GM19455 (cell line): ENCODE results near the gene ENTPD5.

Experiments used
- ATAC-seq: cut with Tn5 transposase; IDR thresholded peaks from one replicate; pipeline ENCODE4 v1.9.1; 2021; ENCODE audit not compliant: unreplicated experiment

ENTPD5 gene

GRCh38 chr14:74018586-74019407 is at the start of gene ENTPD5, which contains the start of gene BBOF1:
Gene ENTPD5 (minus strand): TSS chr14:74019288. CDS start chr14:73988102, 31,186 bp downstream.
Gene BBOF1 (plus strand): TSS chr14:74019349. CDS start chr14:74019479, 130 bp downstream.
- peak; percentile 82 for ATAC-seq

- no peak for ATAC-seq
These were observed 46.9 kb upstream of the ENTPD5 start for GRCh38 chr14:74065746-74066575.

DNA sequence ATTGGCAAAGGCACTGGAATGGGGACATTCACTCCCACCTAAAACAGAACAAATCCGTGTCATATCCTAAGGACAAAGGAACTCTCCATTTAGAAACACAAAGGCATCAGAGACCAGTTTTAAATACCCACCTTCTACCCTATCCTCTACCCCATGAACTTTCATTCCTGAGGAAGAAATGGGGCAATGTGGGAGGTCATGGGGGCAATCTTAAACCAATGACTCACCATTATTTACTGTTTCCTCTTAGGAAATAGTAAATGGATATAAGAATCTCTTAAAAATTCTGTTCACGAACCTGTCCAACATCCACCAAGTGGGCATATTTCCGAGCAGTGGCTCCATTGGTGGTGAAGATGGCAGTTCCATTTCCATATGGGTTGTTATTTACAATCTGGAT is 45.8 kb upstream of the ENTPD5 start:
- ATAC-seq: no peak

- no peak for ATAC-seq
These were observed 45.3 kb upstream of the ENTPD5 start for GRCh38 chr14:74064426-74064825.

GRCh38 chr14:74062809-74063150 is 43.7 kb upstream of the ENTPD5 start:
- ATAC-seq: no peak

GRCh38 chr14:74049876-74050495 is 30.9 kb upstream of the ENTPD5 start:
- no peak for ATAC-seq

DNA sequence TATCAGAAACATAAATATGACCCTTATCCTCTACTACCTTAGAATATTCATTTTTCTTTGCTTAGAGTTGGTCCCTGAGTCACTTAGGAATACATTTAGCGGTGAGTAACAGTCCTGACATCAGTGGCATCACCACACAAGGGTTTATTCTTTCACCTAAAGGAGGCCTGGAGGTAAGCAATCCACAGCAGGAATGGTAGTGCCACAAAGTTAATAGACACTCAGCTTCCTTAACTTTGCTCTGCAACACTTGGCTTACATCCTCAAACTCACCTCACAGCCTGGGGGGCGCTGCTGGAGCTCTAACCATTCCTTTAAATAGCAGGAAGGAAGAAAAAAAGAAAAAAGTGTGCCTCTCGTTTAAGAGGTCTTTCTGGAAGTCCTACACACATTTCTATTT is 29.2 kb upstream of the ENTPD5 start:
- ATAC-seq: no peak

DNA sequence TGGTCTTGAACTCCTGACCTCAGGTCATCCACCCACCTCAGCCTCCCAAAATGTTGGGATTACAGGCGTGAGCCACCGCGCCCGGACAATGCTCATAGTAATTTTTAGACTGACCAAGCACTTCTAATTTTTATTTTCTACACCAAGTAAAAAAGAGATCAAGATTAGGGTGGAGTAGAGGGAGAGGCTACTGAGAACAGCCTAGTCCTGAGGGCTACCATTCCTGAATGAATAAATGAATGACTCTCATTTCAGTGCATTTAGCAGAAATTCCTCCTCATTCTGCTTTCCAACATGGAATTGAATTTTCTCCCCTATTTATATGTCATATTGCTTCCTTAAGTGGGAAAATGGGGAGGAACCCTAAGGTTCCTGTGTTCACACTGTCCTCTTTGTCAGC is 26.4 kb upstream of the ENTPD5 start:
- ATAC-seq: no peak

GRCh38 chr14:74042296-74042695 is 23.2 kb upstream of the ENTPD5 start:
- no peak for ATAC-seq

DNA sequence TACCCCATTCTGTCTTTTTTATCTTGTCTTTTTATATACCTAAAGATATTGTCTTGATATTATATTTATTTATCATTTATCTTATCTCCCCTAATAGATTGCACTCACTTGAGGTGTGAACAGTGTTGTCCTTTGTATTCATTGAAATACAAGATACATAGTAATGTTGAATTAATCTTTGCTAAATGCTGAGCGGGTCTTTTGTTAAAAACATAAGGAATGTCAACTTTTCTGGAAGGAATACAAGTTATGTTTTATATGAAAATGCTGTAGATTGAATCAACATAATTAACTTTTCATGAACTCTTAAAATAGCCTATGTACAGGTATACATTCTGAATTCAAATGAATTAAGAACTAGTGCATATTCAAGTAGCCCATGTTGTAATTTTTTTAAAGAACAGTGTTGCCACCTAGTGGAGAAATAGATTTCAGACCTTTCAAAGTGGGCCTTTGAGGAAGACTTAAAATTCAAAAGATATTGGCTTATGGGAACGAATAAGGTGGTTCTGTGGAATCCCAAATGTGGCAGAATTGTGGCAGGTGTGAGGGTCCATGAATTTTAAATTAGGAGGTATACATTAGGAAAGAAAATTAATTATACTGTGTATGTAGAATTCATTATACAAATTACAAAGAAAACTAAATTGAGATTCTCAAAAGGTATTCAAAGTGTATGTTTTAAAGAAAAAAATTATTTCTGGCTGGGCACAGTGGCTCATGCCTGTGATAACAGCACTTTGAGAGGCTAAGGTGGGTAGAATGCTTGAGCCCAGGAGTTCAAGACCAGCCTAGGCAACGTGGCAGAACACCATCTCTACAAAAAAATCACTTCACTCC is 19.2 kb upstream of the ENTPD5 start:
- ATAC-seq: no peak

DNA sequence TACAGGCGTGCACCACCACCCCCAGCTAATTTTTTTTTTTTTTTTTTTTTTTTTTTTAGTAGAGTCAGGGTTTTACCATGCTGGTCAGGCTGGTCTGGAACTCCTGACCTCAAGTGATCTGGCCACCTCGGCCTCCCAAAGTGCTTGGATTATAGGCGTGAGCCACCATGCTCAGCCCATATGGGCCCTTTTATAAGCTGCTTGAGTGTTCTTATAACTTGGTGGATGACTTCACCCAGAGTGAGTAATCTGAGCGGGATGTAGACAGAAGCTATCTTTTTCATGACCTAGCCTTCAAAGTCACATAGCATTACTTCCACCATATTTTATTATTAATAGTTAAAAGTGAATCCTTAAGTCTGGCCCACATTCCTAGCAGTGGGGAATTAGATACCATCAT is 16.5 kb upstream of the ENTPD5 start:
- no peak for ATAC-seq

DNA sequence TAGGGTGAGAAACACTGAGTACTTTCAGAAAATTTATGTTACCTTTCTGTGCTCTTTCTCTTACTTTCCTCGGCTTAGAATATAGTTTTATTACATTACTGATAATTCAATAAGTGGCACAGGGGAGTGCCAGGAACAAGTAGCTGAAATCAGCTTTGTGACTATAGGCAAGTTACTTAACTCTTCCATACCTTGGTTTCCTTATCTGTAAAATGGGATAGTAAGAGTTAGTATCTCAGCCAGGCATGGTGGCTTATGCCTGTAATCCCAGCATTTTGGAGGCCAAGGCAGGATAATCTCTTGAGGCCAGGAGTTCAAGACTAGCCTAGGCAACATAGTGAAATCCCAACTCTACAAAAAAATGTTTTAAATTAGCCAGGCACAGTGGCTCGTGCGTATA is 15.5 kb upstream of the ENTPD5 start:
- no peak for ATAC-seq

- ATAC-seq: no peak
These were observed 10.0 kb upstream of the ENTPD5 start for GRCh38 chr14:74029136-74029535.

DNA sequence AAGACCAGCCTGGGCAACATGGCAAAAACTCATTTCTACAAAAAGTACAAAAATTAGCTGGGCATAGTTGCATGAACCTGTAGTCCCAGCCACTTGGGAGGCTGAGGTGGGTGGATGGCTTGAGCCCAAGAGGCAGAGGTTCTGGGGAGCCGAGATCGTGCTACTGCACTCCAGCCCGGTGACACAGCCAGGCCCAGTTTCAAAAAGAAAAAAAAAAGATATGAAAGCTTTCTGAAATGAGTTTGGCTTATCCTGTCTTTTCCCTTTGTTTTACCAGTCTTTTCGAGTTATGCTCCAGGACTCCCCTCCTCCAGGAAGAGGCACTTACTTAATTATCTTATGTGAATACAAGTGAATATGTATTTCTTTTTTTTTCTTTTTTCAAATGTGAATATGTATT is 3.3 kb upstream of the ENTPD5 start:
- ATAC-seq: no peak

DNA sequence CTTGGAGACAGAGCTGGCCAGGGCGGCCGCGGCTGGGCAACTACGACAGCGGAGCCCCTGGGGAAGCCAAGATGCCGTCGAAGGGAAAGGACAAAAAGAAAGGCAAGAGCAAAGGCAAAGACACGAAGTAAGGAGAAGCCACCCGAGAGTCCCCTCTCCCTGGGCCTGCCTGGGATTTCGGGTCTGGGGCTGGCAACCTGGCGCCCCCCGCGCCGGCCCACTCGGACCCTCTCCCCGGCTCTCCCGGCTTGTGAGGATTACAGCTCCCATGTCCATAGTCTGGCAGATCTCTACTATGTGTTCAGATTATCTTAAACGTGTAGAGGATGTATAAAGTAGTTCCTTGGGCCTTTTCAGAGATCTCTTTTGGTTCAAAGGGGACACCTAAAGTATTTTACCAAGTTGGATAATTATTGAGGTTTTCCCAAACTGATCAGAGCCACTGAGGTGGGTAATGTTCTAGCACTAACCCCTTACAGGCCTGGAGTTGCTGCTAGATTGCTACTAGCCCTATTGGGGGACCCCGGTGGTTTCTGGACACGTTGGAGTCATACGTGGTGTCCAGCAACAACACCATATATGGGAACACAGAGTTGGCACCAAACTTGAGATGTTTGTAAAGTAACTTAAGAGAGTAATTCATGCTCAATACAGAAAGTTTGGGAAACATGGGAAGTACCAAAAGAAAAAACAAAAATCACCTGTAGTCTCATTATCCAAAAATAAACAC is 485 bp upstream of the ENTPD5 start:
- ATAC-seq: no peak

GRCh38 chr14:74018174-74018585 is 908 bp downstream of the ENTPD5 start:
- ATAC-seq: no peak

DNA sequence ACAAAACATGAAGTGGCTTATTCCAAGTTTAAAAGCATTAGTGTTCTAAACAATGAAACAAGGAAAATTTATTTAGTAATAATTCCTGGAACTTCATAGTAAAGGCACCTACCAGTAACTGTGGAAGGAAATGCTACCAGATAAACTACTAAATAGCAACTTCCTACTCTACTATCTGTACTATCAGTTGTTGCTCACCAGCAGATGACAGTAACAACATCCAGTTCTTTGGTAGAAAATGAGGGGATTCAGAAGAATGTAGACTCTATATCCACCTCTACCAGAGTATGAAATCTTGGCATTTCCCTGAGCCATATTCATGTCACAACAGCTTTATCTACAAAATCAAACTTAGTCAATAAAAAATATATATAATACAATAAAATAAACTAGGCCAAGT is 3.1 kb downstream of the ENTPD5 start:
- ATAC-seq: no peak

DNA sequence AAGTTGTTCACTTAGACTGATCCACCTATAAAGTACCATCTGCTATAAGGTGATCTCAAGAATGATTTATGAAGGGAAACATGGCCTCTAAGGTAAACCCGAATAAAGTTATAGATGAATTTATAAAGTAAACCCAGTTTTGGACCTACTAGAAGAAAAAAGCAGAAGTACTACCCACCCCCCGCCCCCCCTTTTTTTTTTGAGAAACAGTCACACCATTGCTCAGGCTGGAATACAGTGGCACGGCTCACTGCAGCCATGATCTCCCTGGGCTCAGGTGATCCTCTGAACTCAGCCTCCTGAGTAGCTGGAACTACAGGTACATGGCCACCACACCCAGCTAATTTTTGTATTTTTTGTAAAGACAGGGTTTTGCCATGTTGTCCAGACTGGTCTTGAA is 3.9 kb downstream of the ENTPD5 start:
- ATAC-seq: no peak

- ATAC-seq: no peak
These were observed 4.8 kb downstream of the ENTPD5 start for GRCh38 chr14:74014299-74014698.

- no peak for ATAC-seq
These were observed 10.1 kb downstream of the ENTPD5 start for GRCh38 chr14:74008843-74009499.
